ENCODE measurements around the gene DES.

Gene DES

GRCh38 chr2:219408204-219408603, 10.0 kb upstream of the DES start:
- no peak for TF ChIP-seq CEBPB (IDR thresholded peaks at IDR 0.05)
- TF ChIP-seq REST (IDR thresholded peaks at IDR 0.05; ENCODE audit: low read depth) = no peak
- no peak for TF ChIP-seq TAF1 (IDR thresholded peaks at IDR 0.05; ENCODE audit: low read depth)
- no peak for TF ChIP-seq ZBTB7A (IDR thresholded peaks at IDR 0.05; ENCODE audit: low read depth)
- no peak for TF ChIP-seq NFIC (IDR thresholded peaks at IDR 0.05)
- no peak for TF ChIP-seq TCF12 (IDR thresholded peaks at IDR 0.05; ENCODE audit: low read depth)
- no peak for TF ChIP-seq RAD21 (IDR thresholded peaks at IDR 0.05; ENCODE audit: low read depth)
- TF ChIP-seq MAX (IDR thresholded peaks at IDR 0.05) = no peak
- TF ChIP-seq FOXM1 (IDR thresholded peaks at IDR 0.05; ENCODE audit: borderline replicate concordance, low read depth) = no peak
- no peak for TF ChIP-seq CREB1 (IDR thresholded peaks at IDR 0.05; ENCODE audit: low read depth)
- TF ChIP-seq EP300 (IDR thresholded peaks at IDR 0.05; ENCODE audit: borderline replicate concordance) = no peak
- TF ChIP-seq YY1 (IDR thresholded peaks at IDR 0.05; ENCODE audit: low read depth) = no peak
- TF ChIP-seq USF1 (IDR thresholded peaks at IDR 0.05) = no peak
- TF ChIP-seq EGR1 (IDR thresholded peaks at IDR 0.05) = no peak
- no peak for TF ChIP-seq TEAD4 (IDR thresholded peaks at IDR 0.05)

GRCh38 chr2:219408631-219409030, 9.5 kb upstream of the DES start:
- TF ChIP-seq TEAD4 (IDR thresholded peaks at IDR 0.05) (no peak), NFIC (IDR thresholded peaks at IDR 0.05) (no peak), TCF12 (IDR thresholded peaks at IDR 0.05; ENCODE audit: low read depth) (no peak), EP300 (IDR thresholded peaks at IDR 0.05; ENCODE audit: borderline replicate concordance) (no peak), ZBTB7A (IDR thresholded peaks at IDR 0.05; ENCODE audit: low read depth) (no peak), REST (IDR thresholded peaks at IDR 0.05; ENCODE audit: low read depth) (no peak), EGR1 (IDR thresholded peaks at IDR 0.05) (no peak), TAF1 (IDR thresholded peaks at IDR 0.05; ENCODE audit: low read depth) (no peak), CEBPB (IDR thresholded peaks at IDR 0.05) (no peak), USF1 (IDR thresholded peaks at IDR 0.05) (no peak), RAD21 (IDR thresholded peaks at IDR 0.05; ENCODE audit: low read depth) (no peak), MAX (IDR thresholded peaks at IDR 0.05) (no peak), YY1 (IDR thresholded peaks at IDR 0.05; ENCODE audit: low read depth) (no peak), CREB1 (IDR thresholded peaks at IDR 0.05; ENCODE audit: low read depth) (no peak), FOXM1 (IDR thresholded peaks at IDR 0.05; ENCODE audit: borderline replicate concordance, low read depth) (no peak)

GRCh38 chr2:219409619-219410018, 8.6 kb upstream of the DES start:
- TF ChIP-seq YY1 (IDR thresholded peaks at IDR 0.05; ENCODE audit: low read depth) (no peak), REST (IDR thresholded peaks at IDR 0.05; ENCODE audit: low read depth) (no peak), TAF1 (IDR thresholded peaks at IDR 0.05; ENCODE audit: low read depth) (no peak), FOXM1 (IDR thresholded peaks at IDR 0.05; ENCODE audit: borderline replicate concordance, low read depth) (no peak), TEAD4 (IDR thresholded peaks at IDR 0.05) (no peak), CREB1 (IDR thresholded peaks at IDR 0.05; ENCODE audit: low read depth) (no peak), USF1 (IDR thresholded peaks at IDR 0.05) (no peak), ZBTB7A (IDR thresholded peaks at IDR 0.05; ENCODE audit: low read depth) (no peak), CEBPB (IDR thresholded peaks at IDR 0.05) (no peak), NFIC (IDR thresholded peaks at IDR 0.05) (no peak), EP300 (IDR thresholded peaks at IDR 0.05; ENCODE audit: borderline replicate concordance) (no peak), EGR1 (IDR thresholded peaks at IDR 0.05) (no peak), MAX (IDR thresholded peaks at IDR 0.05) (no peak), TCF12 (IDR thresholded peaks at IDR 0.05; ENCODE audit: low read depth) (no peak), RAD21 (IDR thresholded peaks at IDR 0.05; ENCODE audit: low read depth) (no peak)
